ENCODE results near the gene P3H2. TPM values are rescaled to one million over a fixed set of nuclear protein-coding genes. Genes with fewer than 3 reads are reported as not detected.

P3H2 gene
- total RNA-seq, 2 donors from 2014 or later = 14.6 to 22.2 TPM

DNA sequence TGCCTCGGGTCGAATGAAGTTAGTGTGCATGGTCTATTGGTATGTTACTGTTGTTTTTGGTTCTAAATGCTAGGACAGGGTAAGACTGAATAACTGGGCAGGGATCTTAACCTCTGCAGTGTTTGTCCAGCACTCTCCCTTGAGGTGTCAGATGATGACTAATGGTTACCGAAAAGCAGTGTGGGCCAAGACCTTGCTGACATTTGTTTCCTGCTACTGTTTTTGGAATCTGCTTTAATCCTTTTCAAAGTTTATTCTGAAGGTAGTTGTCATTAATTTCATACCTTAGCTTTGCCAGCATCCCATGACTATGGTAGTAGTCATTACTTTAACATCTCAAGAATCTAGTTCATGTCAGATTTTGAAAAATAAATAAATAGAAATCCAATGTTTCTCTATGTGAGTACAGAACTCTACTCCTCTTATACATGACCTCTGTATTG is 117.0 kb downstream of the P3H2 start:
- H3K27ac ChIP-seq = no peak overlapping the region
- H3K36me3 ChIP-seq = no peaks in the 10 kb centered on the region
- intact Hi-C loops (cut with DNase I) = no loop called here
- H3K4me1 ChIP-seq = no peaks in the 10 kb centered on the region
- no peak for TF ChIP-seq CTCF (IDR thresholded peaks at IDR 0.05)
- no peaks in the 10 kb centered on the region for H3K9me3 ChIP-seq
- H3K9ac ChIP-seq (ENCODE audit: low read depth in 2 of 2, low read length in 2 of 2) = no peak overlapping the region
- H3K4me3 ChIP-seq = no peak overlapping the region
- no peak for DNase-seq
- no peaks in the 10 kb centered on the region for H3K27me3 ChIP-seq

- no peaks in the 10 kb centered on the region for H3K27me3 ChIP-seq
- no peak overlapping the region for H3K4me3 ChIP-seq
- TF ChIP-seq CTCF (IDR thresholded peaks at IDR 0.05) = no peak
- no peaks in the 10 kb centered on the region for H3K4me1 ChIP-seq
- intact Hi-C loops (cut with DNase I) = no loop called here
- no peaks in the 10 kb centered on the region for H3K9me3 ChIP-seq
- H3K9ac ChIP-seq (ENCODE audit: low read depth in 2 of 2, low read length in 2 of 2) = no peak overlapping the region
- H3K36me3 ChIP-seq = no peaks in the 10 kb centered on the region
- no peak overlapping the region for H3K27ac ChIP-seq
- DNase-seq = no peak
Measured at GRCh38 chr3:190003068-190003467, 117.6 kb downstream of the P3H2 start.

DNA sequence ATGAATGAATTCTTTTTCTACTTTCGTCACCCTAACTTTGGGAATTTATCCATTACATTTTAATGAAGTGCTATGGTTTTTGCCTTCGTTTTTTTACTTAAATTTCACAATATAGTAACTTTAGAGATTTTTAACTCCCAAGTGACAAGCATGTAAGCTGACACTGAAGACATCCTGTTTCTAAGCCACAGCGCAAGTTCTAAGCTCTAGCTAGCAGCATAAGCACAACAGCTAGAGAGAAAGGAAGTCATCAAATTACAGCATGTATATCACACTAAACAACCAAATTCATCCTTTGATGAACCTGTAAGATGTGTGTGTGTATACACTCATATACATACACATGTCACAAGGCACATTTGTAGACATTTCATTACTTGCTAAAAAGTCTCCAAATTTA is 119.3 kb downstream of the P3H2 start:
- Histone ChIP-seq H3K27ac (no peak overlapping the region), H3K9me3 (no peaks in the 10 kb centered on the region), H3K4me1 (no peaks in the 10 kb centered on the region), H3K4me3 (no peak overlapping the region), H3K36me3 (no peaks in the 10 kb centered on the region), H3K27me3 (no peaks in the 10 kb centered on the region), H3K9ac (ENCODE audit: low read depth in 2 of 2, low read length in 2 of 2) (no peak overlapping the region)
- no peak for DNase-seq
- intact Hi-C loops (cut with DNase I) = no loop called here
- TF ChIP-seq CTCF (IDR thresholded peaks at IDR 0.05) = no peak

DNA sequence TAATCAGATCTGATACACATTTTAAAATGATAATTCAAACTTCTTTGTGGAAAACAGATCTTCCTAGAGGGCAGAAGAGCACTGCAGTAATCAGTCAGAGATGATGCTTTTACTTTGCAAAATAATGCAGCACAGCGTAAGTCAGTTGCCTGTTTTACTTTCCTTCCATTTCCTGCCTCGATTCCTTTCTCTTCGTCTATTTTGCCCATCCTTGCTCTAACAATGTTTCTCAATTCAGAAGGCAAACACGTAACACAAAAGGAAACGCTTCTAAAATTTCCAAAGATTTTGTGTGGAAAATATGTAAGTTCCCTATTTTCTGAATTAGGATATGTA is 119.9 kb downstream of the P3H2 start:
- Histone ChIP-seq H3K9ac (ENCODE audit: low read depth in 2 of 2, low read length in 2 of 2) (no peak overlapping the region), H3K36me3 (no peaks in the 10 kb centered on the region), H3K4me1 (no peaks in the 10 kb centered on the region), H3K9me3 (no peaks in the 10 kb centered on the region), H3K27ac (no peak overlapping the region), H3K4me3 (no peak overlapping the region), H3K27me3 (no peaks in the 10 kb centered on the region)
- no peak for DNase-seq
- no peak for TF ChIP-seq CTCF (IDR thresholded peaks at IDR 0.05)
- intact Hi-C loops (cut with DNase I) = no loop called here

- Histone ChIP-seq H3K27ac (no peak overlapping the region), H3K36me3 (no peaks in the 10 kb centered on the region), H3K4me3 (no peak overlapping the region), H3K4me1 (no peaks in the 10 kb centered on the region), H3K9ac (ENCODE audit: low read depth in 2 of 2, low read length in 2 of 2) (no peak overlapping the region), H3K27me3 (no peaks in the 10 kb centered on the region), H3K9me3 (no peaks in the 10 kb centered on the region)
- intact Hi-C loops (cut with DNase I) = no loop called here
- no peak for TF ChIP-seq CTCF (IDR thresholded peaks at IDR 0.05)
- no peak for DNase-seq
Measured at GRCh38 chr3:190000187-190000860, 120.4 kb downstream of the P3H2 start.

Measured in colonic mucosa (tissue), 4 donors.